ENCODE measurements around the gene CD6.

GRCh38 chr11:60989093-60989650 is 17.7 kb downstream of the CD6 start:
- TF ChIP-seq POLR2AphosphoS5 (IDR thresholded peaks at IDR 0.05; ENCODE audit: low read depth, low read length) (no peak), CTCF (IDR thresholded peaks at IDR 0.05 in 2 of 3, conservative IDR thresholded peaks at IDR 0.05 in 1 of 3; ENCODE audit: borderline replicate concordance in 1 of 3, insufficient read depth in 1 of 3, low read depth in 2 of 3, low read length in 2 of 3) (no peak), ZNF274 (IDR thresholded peaks at IDR 0.05; ENCODE audit: low read depth, low read length) (no peak), MAX (IDR thresholded peaks at IDR 0.05) (no peak), YY1 (IDR thresholded peaks at IDR 0.05; ENCODE audit: extremely low read depth, insufficient replicate concordance, low read depth, low read length) (no peak), REST (IDR thresholded peaks at IDR 0.05; ENCODE audit: low read depth) (no peak)

All from HCT116 (cell line).